Adrenal gland (tissue), 12 donors: ENCODE results near the gene TMCO6. TPM values are rescaled to one million over a fixed set of nuclear protein-coding genes. Genes with fewer than 3 reads are reported as not detected.
"Not testable (repeated sequence)": the region's sequence is repeated elsewhere in the genome, so short reads cannot be mapped to it uniquely, and the experiment has no call there.

Experiments used
- DNase-seq, 7 donors: peaks; one replicate each; pipeline ENCODE4 v3.0.0-alpha.2; 2019 to 2020
- H3K27ac ChIP-seq, 5 donors: fragments of 200-600 bp; sonication (generic) in 4 of 5; 1 replicate in 3 of 5; 2 replicates in 2 of 5; pipeline versions ENCODE4 v1.5.1 to v1.8.0; 2016 to 2020; ENCODE audit warnings: mild to moderate bottlenecking in 1 of 5
- H3K27me3 ChIP-seq: fragments of 200-600 bp; 2 replicates; pipeline ENCODE4 v1.8.0; 2021
- H3K36me3 ChIP-seq, 2 donors: fragments of 200-600 bp; replicated peaks in 1 of 2; 1 replicate in 1 of 2; 2 replicates in 1 of 2; pipeline versions ENCODE4 v1.5.1 to v1.8.0; 2018 to 2022
- H3K4me1 ChIP-seq, 2 donors: fragments of 200-600 bp; replicated peaks in 1 of 2; 1 replicate in 1 of 2; 2 replicates in 1 of 2; pipeline versions ENCODE4 v1.5.1 to v1.8.0; 2018 to 2021
- H3K4me3 ChIP-seq, 4 donors: fragments of 200-600 bp; sonication (generic) in 3 of 4; one replicate each; pipeline ENCODE4 v1.5.1; 2016 to 2018
- H3K9me3 ChIP-seq, 3 donors: fragments of 200-600 bp; sonication (generic) in 1 of 3; replicated peaks in 1 of 3; 1 replicate in 2 of 3; 2 replicates in 1 of 3; pipeline versions ENCODE4 v1.5.1 to v1.8.0; 2016 to 2021
- POLR2A ChIP-seq, 2 donors: fragments of 450-650 bp; IDR thresholded peaks; one replicate each; pipeline ENCODE4 v1.6.1; 2017; ENCODE audit warnings: antibody characterized with exemption in 2 of 2, mild to moderate bottlenecking in 2 of 2, moderate library complexity in 1 of 2
- WGBS, 4 donors: extraction: QIAGEN DNeasy Blood & Tissue Kit in 2 of 4; methylation state at CpG; one replicate each; pipeline versions ENCODE4 v1.1.5 to v1.1.7; 2013 to 2017; 5-methylcytosine and 5-hydroxymethylcytosine counted together
- intact Hi-C, 2 donors: fragments of 100-400 bp; cut with DNase I; formaldehyde crosslinking; loops; one replicate each; pipeline versions ENCODE4 v1.14.1 to v1.15.0; 2022 to 2023
- polyA plus RNA-seq, 3 donors: library from polyadenylated mRNA; stranded (reverse); fragments of 200-250 nt in 2 of 3; fragments of 350-450 nt in 1 of 3; fragmentation: Illumina TruSeq in 1 of 3; extraction: RNeasy Lipid Tissue Mini Kit (QIAGEN cat#74804) in 1 of 3; gene quantifications; one replicate each; pipeline ENCODE4 v1.2.3, GENCODE V29; 2013 to 2014
- total RNA-seq, 9 donors: library from RNA; depleted of rRNA in 4 of 9; stranded (reverse); fragments of >200 nt in 4 of 9; fragments of 120-200 nt in 1 of 9; fragmentation: NEBNext Ultra II Directional in 1 of 9; extraction: Animal tissue kit (Norgen Biotek cat#: 25700) in 1 of 9; gene quantifications; one replicate each; pipeline versions ENCODE4 v1.1.0 to v1.2.4, GENCODE V29; 2013 to 2023
- TF ChIP-seq, protein P1 (sequence below), 6 experiments: fragments of 450-650 bp in 4 of 6; fragments of 200-600 bp in 2 of 6; sonication (generic) in 1 of 6; IDR thresholded peaks; 1 replicate in 5 of 6; 2 replicates in 1 of 6; pipeline versions ENCODE4 v1.5.1 to v1.8.0; 2016 to 2021; ENCODE audit warnings: antibody characterized with exemption in 6 of 6, mild to moderate bottlenecking in 2 of 6, moderate library complexity in 1 of 6
- donor health status: healthy with polysubstance abuse.
- donor health status: Bipolar disorder and iron deficiency.
- donor health status: DM: yes; HTN: yes; CAD: no.
- donor health status: DM: no; HTN: no; CAD: no.
- donor health status: DM: no; HTN: no; CAD: no.
- donor health status: DM: yes; HTN: yes; CAD: no.

TMCO6 gene
- total and polyA plus RNA-seq, 12 donors: 5.6 to 348 (median 27.4) TPM

DNA sequence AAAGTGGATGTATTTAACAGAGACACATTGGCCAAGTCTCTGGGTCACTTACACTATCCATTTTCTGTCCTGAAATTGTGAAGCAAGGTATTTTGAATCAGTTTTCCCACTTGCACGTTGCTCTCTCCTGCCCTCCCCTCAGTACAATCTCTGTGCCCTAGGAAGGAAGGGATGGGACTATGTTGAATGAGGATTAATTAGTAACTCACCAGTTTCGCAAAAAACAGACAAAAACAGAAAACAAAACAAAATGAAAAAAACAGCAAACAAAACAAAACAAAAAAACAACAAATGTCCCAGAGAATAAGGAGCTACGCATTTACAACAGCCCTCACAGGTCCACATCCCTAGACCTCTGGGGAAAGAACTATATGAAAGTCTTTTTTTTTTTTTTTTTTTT is 5.1 kb upstream of the TMCO6 start:
- Histone ChIP-seq H3K4me1 (peaks cover 5 to 45% of the 10 kb centered on the region in 2 donors), H3K36me3 (no peaks in the 10 kb centered on the region), H3K27me3 (no peaks in the 10 kb centered on the region), H3K4me3 (no peak overlapping the region), H3K9me3 (no peaks in the 10 kb centered on the region), H3K27ac (peak overlapping the region in 3 of 5 donors; percentile 55 to 92 (median 85))
- intact Hi-C loops: loop anchor here in 1 of 2 donors (5.0 kb wide), 1 partner anchor 57 kb away; no protein-coding TSS in a partner anchor
- DNase-seq: no peak
- TF ChIP-seq POLR2A (IDR thresholded peaks at IDR 0.05): no peak
- TF ChIP-seq, protein P1, sequence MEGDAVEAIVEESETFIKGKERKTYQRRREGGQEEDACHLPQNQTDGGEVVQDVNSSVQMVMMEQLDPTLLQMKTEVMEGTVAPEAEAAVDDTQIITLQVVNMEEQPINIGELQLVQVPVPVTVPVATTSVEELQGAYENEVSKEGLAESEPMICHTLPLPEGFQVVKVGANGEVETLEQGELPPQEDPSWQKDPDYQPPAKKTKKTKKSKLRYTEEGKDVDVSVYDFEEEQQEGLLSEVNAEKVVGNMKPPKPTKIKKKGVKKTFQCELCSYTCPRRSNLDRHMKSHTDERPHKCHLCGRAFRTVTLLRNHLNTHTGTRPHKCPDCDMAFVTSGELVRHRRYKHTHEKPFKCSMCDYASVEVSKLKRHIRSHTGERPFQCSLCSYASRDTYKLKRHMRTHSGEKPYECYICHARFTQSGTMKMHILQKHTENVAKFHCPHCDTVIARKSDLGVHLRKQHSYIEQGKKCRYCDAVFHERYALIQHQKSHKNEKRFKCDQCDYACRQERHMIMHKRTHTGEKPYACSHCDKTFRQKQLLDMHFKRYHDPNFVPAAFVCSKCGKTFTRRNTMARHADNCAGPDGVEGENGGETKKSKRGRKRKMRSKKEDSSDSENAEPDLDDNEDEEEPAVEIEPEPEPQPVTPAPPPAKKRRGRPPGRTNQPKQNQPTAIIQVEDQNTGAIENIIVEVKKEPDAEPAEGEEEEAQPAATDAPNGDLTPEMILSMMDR (IDR thresholded peaks at IDR 0.05): no peak
- WGBS, 4 donors: 41 to 62% (median 58%) methylated on average over 3 of the region's 3 CpGs

DNA sequence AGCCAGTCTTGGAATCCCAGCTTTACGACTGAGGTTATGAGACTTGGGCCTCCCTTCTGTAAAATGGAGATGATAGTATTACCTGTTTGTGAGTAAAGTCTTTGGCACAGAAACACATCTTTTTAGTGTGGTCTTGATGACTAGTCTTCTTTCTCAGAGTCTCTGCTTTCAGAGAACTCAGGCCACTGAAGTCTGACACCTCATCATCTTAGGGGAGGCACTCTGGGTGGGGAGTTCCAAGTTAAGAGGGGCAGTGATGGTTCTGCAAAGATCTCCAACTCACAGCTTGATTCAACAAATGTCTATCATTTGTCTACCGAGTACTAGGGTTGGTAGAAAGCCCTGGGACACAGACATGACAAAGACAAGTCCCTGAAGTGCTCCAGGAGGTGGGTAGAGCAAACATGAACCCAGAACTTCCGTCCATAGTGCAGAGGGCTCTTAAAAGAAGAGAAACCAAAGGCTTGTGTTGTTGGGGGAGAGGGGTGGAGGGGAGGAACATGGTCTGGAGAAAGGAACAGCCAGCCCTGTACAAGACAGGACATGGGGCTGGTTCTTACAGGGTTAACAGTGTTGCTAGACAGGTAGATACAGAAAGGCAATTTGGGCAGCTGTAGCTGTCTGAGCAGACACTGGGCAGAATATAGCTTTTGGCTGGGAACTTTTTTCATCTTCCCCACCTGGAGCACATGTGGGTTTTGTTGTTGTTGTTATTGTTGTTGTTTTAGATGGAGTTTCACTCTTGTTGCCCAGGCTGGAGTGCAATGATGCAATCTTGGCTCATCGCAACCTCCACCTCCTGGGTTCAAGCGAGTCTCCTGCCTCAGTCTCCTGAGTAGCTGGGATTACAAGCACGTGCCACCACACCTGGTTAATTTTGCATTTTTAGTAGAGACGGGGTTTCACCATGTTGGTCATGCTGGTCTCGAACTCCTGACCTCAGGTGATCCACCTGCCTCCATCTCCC is 3.7 kb upstream of the TMCO6 start:
- peak in 1 of 7 donors; percentile 33 for DNase-seq
- Histone ChIP-seq H3K4me3 (no peak overlapping the region), H3K9me3 (no peaks in the 10 kb centered on the region), H3K4me1 (peaks cover 12 to 39% of the 10 kb centered on the region in 2 donors), H3K27me3 (no peaks in the 10 kb centered on the region), H3K36me3 (no peaks in the 10 kb centered on the region), H3K27ac (no peak overlapping the region)
- WGBS, 4 donors: 75 to 87% (median 85%) methylated on average over 8 of the region's 8 CpGs
- TF ChIP-seq, protein P1 (IDR thresholded peaks at IDR 0.05): no peak
- TF ChIP-seq POLR2A (IDR thresholded peaks at IDR 0.05): no peak
- intact Hi-C loops: loop anchor here in 1 of 2 donors (5.0 kb wide), 1 partner anchor 78 kb away; the partner anchor contains the start of gene SRA1

DNA sequence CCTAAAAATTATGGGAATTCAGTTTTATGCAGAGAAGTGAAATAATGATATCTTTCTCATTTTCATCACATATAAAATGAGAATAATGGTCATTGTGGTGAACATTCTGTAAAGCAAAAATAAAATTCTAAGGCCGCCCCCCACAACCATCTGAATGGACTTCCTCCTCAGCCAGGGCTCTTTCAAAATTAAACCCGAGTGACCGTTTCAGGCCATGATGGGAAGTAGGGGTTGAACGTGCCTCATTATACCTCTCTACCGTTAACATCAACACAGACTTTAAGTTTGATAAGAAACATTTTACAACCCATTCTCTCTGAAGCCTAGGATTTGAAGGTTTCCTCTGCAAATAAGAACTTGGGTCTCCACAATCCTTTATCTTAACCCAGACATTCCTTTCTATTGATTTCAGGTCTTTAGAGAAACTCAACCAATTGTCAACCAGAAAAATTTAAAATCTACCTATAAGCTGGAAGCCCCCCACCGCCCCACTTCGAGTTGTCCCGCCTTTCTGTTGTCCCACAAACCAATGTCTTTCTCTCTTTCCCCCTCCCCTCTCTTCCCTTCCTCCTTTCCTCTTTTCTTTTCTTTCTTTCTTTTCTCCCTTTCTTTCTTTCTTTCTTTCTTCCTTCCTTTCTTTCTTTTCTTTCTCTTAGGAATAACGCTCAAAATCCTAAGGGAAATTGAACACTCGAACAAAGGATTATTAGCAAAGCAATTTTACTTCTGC is 1.7 kb upstream of the TMCO6 start:
- DNase-seq: no peak
- H3K4me1 ChIP-seq: peaks cover 13 to 26% of the 10 kb centered on the region in 2 donors
- intact Hi-C loops: loop anchor here in 1 of 2 donors (5.0 kb wide), 1 partner anchor 80 kb away; the partner anchor contains the start of gene SRA1
- H3K27me3 ChIP-seq: no peaks in the 10 kb centered on the region
- no peak for TF ChIP-seq POLR2A (IDR thresholded peaks at IDR 0.05)
- TF ChIP-seq, protein P1 (IDR thresholded peaks at IDR 0.05): no peak
- no peak overlapping the region for H3K27ac ChIP-seq
- H3K4me3 ChIP-seq: no peak overlapping the region
- peaks cover 0 to 2% of the 10 kb centered on the region in 2 donors for H3K36me3 ChIP-seq
- WGBS, 4 donors: 87 to 92% (median 89%) methylated on average over 10 of the region's 10 CpGs
- no peaks in the 10 kb centered on the region for H3K9me3 ChIP-seq

DNA sequence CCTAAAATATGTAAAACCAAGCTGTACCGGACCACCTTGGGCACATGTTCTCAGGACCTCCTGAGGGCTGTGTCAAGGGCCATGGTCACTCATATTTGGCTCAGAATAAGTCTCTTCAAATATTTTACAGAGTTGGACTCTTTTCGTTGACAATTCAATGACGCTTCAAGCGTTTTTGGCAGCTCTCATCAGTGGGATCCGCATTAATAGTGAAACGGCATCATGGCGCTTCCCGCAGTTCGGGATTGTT is 428 bp upstream of the TMCO6 start:
- WGBS, 4 donors: 7 to 15% (median 10%) methylated on average over 9 of the region's 9 CpGs
- H3K4me3 ChIP-seq: peak overlapping the region in 1 of 4 donors; percentile 94

More for the DNA sequence above, 428 bp upstream of the TMCO6 start:
- H3K4me1 ChIP-seq: peaks cover 13 to 21% of the 10 kb centered on the region in 2 donors
- not testable (repeated sequence) for H3K9me3 ChIP-seq, H3K27me3 ChIP-seq, DNase-seq
- intact Hi-C loops: loop anchor here in 1 of 2 donors (5.0 kb wide), 1 partner anchor 82 kb away; the partner anchor contains the start of gene SRA1
- H3K36me3 ChIP-seq: peaks cover 0 to 15% of the 10 kb centered on the region in 2 donors
- H3K27ac ChIP-seq: peak overlapping the region; percentile 68 to 96 (median 89)
